Left colon (tissue), 2 donors: ENCODE data around the gene KLC4. TPM values are rescaled to one million over a fixed set of nuclear protein-coding genes. Genes with fewer than 3 reads are reported as not detected.
A peak's percentile ranks its signal among the peaks of the same experiment; 100 is the strongest.
"Not testable (repeated sequence)": the region's sequence is repeated elsewhere in the genome, so short reads cannot be mapped to it uniquely, and the experiment has no call there.

Experiments
- ATAC-seq: fragments of 200-7000 bp; cut with Tn5 transposase; one replicate; pipeline ENCODE4 v1.9.1; 2020; ENCODE audit warnings: mild to moderate bottlenecking, moderate library complexity
- DNase-seq, 2 donors: peaks; one replicate each; pipeline ENCODE4 v3.0.0-alpha.2; 2020
- intact Hi-C, 2 donors: fragments of 100-400 bp; cut with DNase I in 1 of 2; cut with micrococcal nuclease in 1 of 2; formaldehyde crosslinking; loops; one replicate each; pipeline versions ENCODE4 v1.11.2 to v1.14.0; 2022; cut with DNase I, micrococcal nuclease
- total RNA-seq, 2 donors: library from RNA; stranded (reverse); fragmentation: NEBNext Ultra II Directional; extraction: Animal tissue kit (Norgen Biotek cat#: 25700); gene quantifications; one replicate each; pipeline ENCODE4 v1.2.1, GENCODE V29; 2021
- donor health status: DM: no; HTN: no; CAD: no.
- donor health status: DM: yes; HTN: yes; CAD: no.

Gene KLC4
- total RNA-seq, 2 donors from 2014 or later = 109 to 122 TPM

- no peak for DNase-seq
- intact Hi-C loops = no loop called here
These were observed 48.1 kb downstream of the KLC4 start for GRCh38 chr6:43107344-43108062.

GRCh38 chr6:43113431-43114260 is 54.2 kb downstream of the KLC4 start:
- ATAC-seq (peak; percentile 92), DNase-seq (no peak)
- intact Hi-C loops = no loop called here

More at GRCh38 chr6:43107344-43108062, 48.1 kb downstream of the KLC4 start:
- no peak for ATAC-seq

GRCh38 chr6:43115365-43115764 is 55.9 kb downstream of the KLC4 start:
- intact Hi-C loops = no loop called here
- no peak for DNase-seq
- no peak for ATAC-seq

- ATAC-seq, intact Hi-C loops, DNase-seq: not testable (repeated sequence)
These were observed 58.0 kb downstream of the KLC4 start for GRCh38 chr6:43117466-43117865.

- DNase-seq = no peak
- intact Hi-C loops = no loop called here
- ATAC-seq = no peak
These were observed 60.1 kb downstream of the KLC4 start for GRCh38 chr6:43119482-43119881.

- ATAC-seq (no peak), DNase-seq (no peak)
- intact Hi-C loops = loop anchor here in 1 of 2 donors (10.0 kb wide), 1 partner anchor 45 kb away; the partner anchor contains the start of gene PTK7
These were observed 60.8 kb downstream of the KLC4 start for GRCh38 chr6:43120101-43120763.

- ATAC-seq (no peak), DNase-seq (peak in 1 of 2 donors; percentile 48)
- intact Hi-C loops = loop anchor here in 1 of 2 donors (10.0 kb wide), 1 partner anchor 46 kb away; the partner anchor contains the start of gene PTK7
These were observed 61.8 kb downstream of the KLC4 start for GRCh38 chr6:43120944-43121913.

- intact Hi-C loops = loop anchor here in 1 of 2 donors (10.0 kb wide), 1 partner anchor 47 kb away; the partner anchor contains the start of gene PTK7
- no peak for DNase-seq
- ATAC-seq = no peak
These were observed 62.7 kb downstream of the KLC4 start for GRCh38 chr6:43122146-43122545.

- intact Hi-C loops = loop anchor here in 1 of 2 donors (10.0 kb wide), 1 partner anchor 49 kb away; the partner anchor contains the start of gene PTK7
- DNase-seq = no peak
- no peak for ATAC-seq
These were observed 64.3 kb downstream of the KLC4 start for GRCh38 chr6:43123461-43124314.

- ATAC-seq (no peak), DNase-seq (no peak)
- intact Hi-C loops = loop anchor here in 1 of 2 donors (10.0 kb wide), 1 partner anchor 50 kb away; the partner anchor contains the start of gene PTK7
These were observed 65.0 kb downstream of the KLC4 start for GRCh38 chr6:43124481-43124880.

Other genes with a start within 250 kb of the KLC4 start
- 10 to 100 TPM; 43.7 to 50.4 TPM for gene RPL7L1, start 180.0 kb upstream of the KLC4 start, total RNA-seq
- not detected for gene PTCRA, start 143.6 kb upstream of the KLC4 start, total RNA-seq
- 10 to 100 TPM; 19.6 to 25.9 TPM for gene CNPY3, start 130.2 kb upstream of the KLC4 start, total RNA-seq
- gene GNMT, start 98.9 kb upstream of the KLC4 start, total RNA-seq = under 1 TPM in 1 of 2 donors, not detected in 1; 0.37 TPM
- 10 to 100 TPM; 22.4 to 26.9 TPM for gene PEX6, start 80.5 kb upstream of the KLC4 start, total RNA-seq
- 10 to 100 TPM; 33.7 to 36.4 TPM for gene PPP2R5D, start 75.1 kb upstream of the KLC4 start, total RNA-seq
- gene MEA1, start 45.7 kb upstream of the KLC4 start, total RNA-seq = 10 to 100 TPM; 35.8 to 43.6 TPM
- gene KLHDC3, start 45.4 kb upstream of the KLC4 start, total RNA-seq = 10 to 100 TPM; 43.8 to 59.0 TPM
- 10 to 100 TPM; 33.6 to 45.8 TPM for gene RRP36, start 38.0 kb upstream of the KLC4 start, total RNA-seq
- gene CUL7, start 5.8 kb upstream of the KLC4 start, total RNA-seq = 10 to 100 TPM; 14.9 to 15.3 TPM
- gene MRPL2, start 197 bp upstream of the KLC4 start, total RNA-seq = 10 to 100 TPM; 62.5 to 75.0 TPM
- gene PTK7, start 16.7 kb downstream of the KLC4 start, total RNA-seq = 1 to 10 TPM; 8.0 to 9.7 TPM
- 10 to 100 TPM; 22.8 to 30.1 TPM for gene SRF, start 111.6 kb downstream of the KLC4 start, total RNA-seq
- gene CUL9, start 122.6 kb downstream of the KLC4 start, total RNA-seq = 10 to 100 TPM; 31.4 to 41.8 TPM
- gene DNPH1, start 169.8 kb downstream of the KLC4 start, total RNA-seq = 10 to 100 TPM; 65.7 to 67.3 TPM
- gene TTBK1, start 183.8 kb downstream of the KLC4 start, total RNA-seq = under 1 TPM; 0.18 to 0.53 TPM
- gene SLC22A7, start 238.6 kb downstream of the KLC4 start, total RNA-seq = not detected
- 1 to 10 TPM; 1.4 TPM for gene CRIP3, start 249.2 kb downstream of the KLC4 start, total RNA-seq